Ishikawa (cell line): ENCODE measurements around the gene FGFBP2.

Experiments used
- CEBPB ChIP-seq: IDR thresholded peaks from 2 replicates; pipeline ENCODE4 v1.6.1; 2012
- CREB1 ChIP-seq: IDR thresholded peaks from 2 replicates; pipeline ENCODE4 v1.6.1; 2012; ENCODE audit warnings: low read depth
- EGR1 ChIP-seq: IDR thresholded peaks from 2 replicates; pipeline ENCODE4 v1.6.1; 2012
- EP300 ChIP-seq: IDR thresholded peaks from 2 replicates; pipeline ENCODE4 v1.6.1; 2012; ENCODE audit warnings: borderline replicate concordance
- FOXM1 ChIP-seq: IDR thresholded peaks from 2 replicates; pipeline ENCODE4 v1.6.1; 2012; ENCODE audit warnings: low read depth, borderline replicate concordance
- MAX ChIP-seq: IDR thresholded peaks from 2 replicates; pipeline ENCODE4 v1.6.1; 2012
- NFIC ChIP-seq: IDR thresholded peaks from 2 replicates; pipeline ENCODE4 v1.6.1; 2012
- RAD21 ChIP-seq: IDR thresholded peaks from 2 replicates; pipeline ENCODE4 v1.6.1; 2012; ENCODE audit warnings: low read depth
- REST ChIP-seq: IDR thresholded peaks from 2 replicates; pipeline ENCODE4 v1.6.1; 2012; ENCODE audit warnings: low read depth, mild to moderate bottlenecking
- TAF1 ChIP-seq: IDR thresholded peaks from 2 replicates; pipeline ENCODE4 v1.6.1; 2012; ENCODE audit warnings: low read depth, mild to moderate bottlenecking
- TCF12 ChIP-seq: IDR thresholded peaks from 2 replicates; pipeline ENCODE4 v1.6.1; 2012; ENCODE audit warnings: low read depth
- TEAD4 ChIP-seq: IDR thresholded peaks from 2 replicates; pipeline ENCODE4 v1.6.1; 2012
- USF1 ChIP-seq: IDR thresholded peaks from 2 replicates; pipeline ENCODE4 v1.6.1; 2012
- YY1 ChIP-seq: IDR thresholded peaks from 2 replicates; pipeline ENCODE4 v1.6.1; 2012; ENCODE audit warnings: low read depth
- ZBTB7A ChIP-seq: IDR thresholded peaks from 2 replicates; pipeline ENCODE4 v1.6.1; 2012; ENCODE audit warnings: low read depth

Gene FGFBP2

GRCh38 chr4:16005676-16006075 is 42.7 kb upstream of the FGFBP2 start:
- TF ChIP-seq TEAD4 (no peak), YY1 (no peak), CREB1 (no peak), MAX (no peak), REST (no peak)

GRCh38 chr4:16001484-16001858 is 38.5 kb upstream of the FGFBP2 start:
- TF ChIP-seq EGR1 (no peak), REST (no peak), TEAD4 (0 out of 2 replicates have a peak, but pooled peaks have one; percentile 20), EP300 (no peak), YY1 (no peak), MAX (no peak), RAD21 (peak; percentile 84), TCF12 (no peak), FOXM1 (no peak), CREB1 (no peak), TAF1 (no peak), ZBTB7A (no peak), NFIC (no peak), CEBPB (no peak), USF1 (no peak)

GRCh38 chr4:16000708-16001483 is 37.9 kb upstream of the FGFBP2 start:
- TF ChIP-seq USF1 (no peak), RAD21 (no peak), NFIC (no peak)

- no peak for TF ChIP-seq NFIC
- TF ChIP-seq ZBTB7A: no peak
- TF ChIP-seq TEAD4: no peak
- TF ChIP-seq CREB1: no peak
- no peak for TF ChIP-seq EGR1
- no peak for TF ChIP-seq CEBPB
- no peak for TF ChIP-seq USF1
- TF ChIP-seq YY1: no peak
- no peak for TF ChIP-seq EP300
Measured at GRCh38 chr4:15996773-15997172, 33.8 kb upstream of the FGFBP2 start.

- TF ChIP-seq TCF12: no peak
- TF ChIP-seq RAD21: no peak
- TF ChIP-seq USF1: no peak
- TF ChIP-seq TAF1: no peak
- TF ChIP-seq FOXM1: no peak
- TF ChIP-seq CEBPB: no peak
- TF ChIP-seq YY1: no peak
- TF ChIP-seq ZBTB7A: no peak
- TF ChIP-seq MAX: no peak
- TF ChIP-seq EP300: no peak
- TF ChIP-seq CREB1: no peak
Measured at GRCh38 chr4:15995826-15996225, 32.9 kb upstream of the FGFBP2 start.
